Measurements from ENCODE around the gene CSTF1.

Gene CSTF1

DNA sequence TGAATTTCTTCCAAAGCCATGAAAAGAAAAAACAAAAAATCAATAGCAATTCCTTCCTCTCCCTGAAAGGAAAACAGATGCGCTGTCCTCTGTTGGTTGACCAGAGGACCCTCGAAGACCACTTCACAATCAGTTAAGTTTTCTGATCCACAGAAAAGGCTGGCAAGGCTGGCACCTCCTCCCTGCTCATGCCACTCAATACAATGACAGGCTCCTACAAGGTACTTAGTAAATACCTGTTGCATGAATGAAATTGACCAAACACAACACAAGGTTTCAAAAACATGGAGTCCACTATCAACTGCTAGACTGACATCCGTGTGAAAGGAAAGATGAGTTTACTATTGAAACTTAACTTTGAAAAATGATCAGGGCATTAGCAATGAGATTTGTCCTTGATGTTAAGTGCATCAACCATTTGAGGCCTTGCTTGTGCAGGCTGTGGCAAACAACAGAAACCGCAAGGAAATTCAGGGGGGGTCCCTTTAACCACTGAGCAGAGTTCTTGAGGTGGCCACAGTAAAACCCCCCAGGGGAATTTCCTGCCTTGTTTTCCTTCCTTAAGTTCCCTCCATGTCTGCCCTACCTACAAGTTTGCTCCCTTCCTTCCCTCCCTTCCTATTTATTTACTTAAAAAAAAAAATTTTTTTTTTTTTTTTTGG is 48.0 kb downstream of the CSTF1 start:
- no peak overlapping the region for H3K9ac ChIP-seq (ENCODE audit: low read depth, low read length)
- H3K4me3 ChIP-seq (ENCODE audit: low read depth, low read length) = no peak overlapping the region
- H3K27ac ChIP-seq (ENCODE audit: low read depth, low read length) = no peak overlapping the region
- H3K9me3 ChIP-seq (ENCODE audit: control insufficient read depth, insufficient read depth, low read length) = no peaks in the 10 kb centered on the region
- no peaks in the 10 kb centered on the region for H3K27me3 ChIP-seq (ENCODE audit: control insufficient read depth, insufficient read depth, low read length)
- H3K4me1 ChIP-seq (ENCODE audit: control insufficient read depth, insufficient read depth, low read length) = no peaks in the 10 kb centered on the region
- H3K36me3 ChIP-seq (ENCODE audit: control insufficient read depth, insufficient read depth, low read length) = no peaks in the 10 kb centered on the region

DNA sequence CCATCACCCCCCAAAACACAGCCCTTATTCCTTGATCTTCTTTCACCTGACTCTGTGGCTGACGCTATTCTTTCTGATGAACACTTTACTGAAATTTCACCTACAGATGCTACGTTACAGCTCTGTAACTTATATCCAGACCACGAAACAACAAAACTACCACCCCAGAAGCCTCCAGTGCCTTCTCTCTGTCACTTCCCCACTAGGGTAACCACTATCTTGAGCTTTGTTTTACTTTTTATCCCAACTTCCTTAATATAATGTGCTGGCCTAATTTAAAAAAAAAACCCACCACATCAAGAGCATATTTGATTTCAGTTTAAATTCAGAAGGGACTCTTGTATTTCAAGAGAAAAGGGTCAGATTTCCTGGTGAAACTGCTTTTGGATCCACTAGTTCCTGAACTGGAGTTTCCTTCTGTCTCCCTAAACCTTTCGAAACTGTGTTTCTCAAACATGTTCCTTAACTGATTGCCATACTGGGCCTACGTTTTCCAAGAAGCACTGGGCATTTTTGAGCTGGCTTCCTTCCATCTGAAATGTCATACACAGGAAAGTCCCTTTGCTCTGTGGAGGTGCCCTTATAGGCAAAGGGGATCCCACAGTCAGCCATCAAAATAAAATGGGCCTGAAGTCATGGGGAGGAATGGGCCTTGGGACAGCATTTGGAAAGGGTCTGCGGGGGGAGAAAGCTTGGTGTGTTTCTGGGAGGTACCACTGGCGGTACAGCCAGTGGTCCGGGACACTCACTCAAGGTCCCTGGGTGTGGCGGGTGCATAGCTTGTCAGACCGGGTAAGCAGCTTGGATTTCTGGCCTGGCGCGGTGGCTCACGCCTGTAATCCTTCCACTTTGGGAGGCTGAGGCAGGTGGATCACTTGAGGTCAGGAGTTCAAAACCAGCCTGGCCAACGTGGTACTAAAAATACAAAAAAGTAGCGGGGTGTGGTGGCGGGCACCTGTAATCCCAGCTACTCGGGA is 50.2 kb downstream of the CSTF1 start:
- Histone ChIP-seq H3K36me3 (ENCODE audit: control insufficient read depth, insufficient read depth, low read length) (no peaks in the 10 kb centered on the region), H3K27ac (ENCODE audit: low read depth, low read length) (no peak overlapping the region), H3K27me3 (ENCODE audit: control insufficient read depth, insufficient read depth, low read length) (no peaks in the 10 kb centered on the region), H3K9me3 (ENCODE audit: control insufficient read depth, insufficient read depth, low read length) (no peaks in the 10 kb centered on the region), H3K9ac (ENCODE audit: low read depth, low read length) (no peak overlapping the region), H3K4me1 (ENCODE audit: control insufficient read depth, insufficient read depth, low read length) (peaks cover 4% of the 10 kb centered on the region; the same call in 1 of the 2 replicates), H3K4me3 (ENCODE audit: low read depth, low read length) (no peak overlapping the region)

GRCh38 chr20:56443654-56444540 is 51.5 kb downstream of the CSTF1 start:
- Histone ChIP-seq H3K27me3 (ENCODE audit: control insufficient read depth, insufficient read depth, low read length) (no peaks in the 10 kb centered on the region), H3K36me3 (ENCODE audit: control insufficient read depth, insufficient read depth, low read length) (no peaks in the 10 kb centered on the region), H3K9me3 (ENCODE audit: control insufficient read depth, insufficient read depth, low read length) (no peaks in the 10 kb centered on the region), H3K4me1 (ENCODE audit: control insufficient read depth, insufficient read depth, low read length) (peaks cover 4% of the 10 kb centered on the region; the same call in 1 of the 2 replicates), H3K27ac (ENCODE audit: low read depth, low read length) (no peak overlapping the region), H3K9ac (ENCODE audit: low read depth, low read length) (no peak overlapping the region), H3K4me3 (ENCODE audit: low read depth, low read length) (no peak overlapping the region)

- no peaks in the 10 kb centered on the region for H3K9me3 ChIP-seq (ENCODE audit: control insufficient read depth, insufficient read depth, low read length)
- H3K27me3 ChIP-seq (ENCODE audit: control insufficient read depth, insufficient read depth, low read length) = no peaks in the 10 kb centered on the region
- H3K36me3 ChIP-seq (ENCODE audit: control insufficient read depth, insufficient read depth, low read length) = no peaks in the 10 kb centered on the region
- peaks cover 4% of the 10 kb centered on the region; the same call in 1 of the 2 replicates for H3K4me1 ChIP-seq (ENCODE audit: control insufficient read depth, insufficient read depth, low read length)
- no peak overlapping the region for H3K9ac ChIP-seq (ENCODE audit: low read depth, low read length)
- H3K27ac ChIP-seq (ENCODE audit: low read depth, low read length) = no peak overlapping the region
- H3K4me3 ChIP-seq (ENCODE audit: low read depth, low read length) = no peak overlapping the region
Measured at GRCh38 chr20:56445130-56445529, 52.7 kb downstream of the CSTF1 start.

- Histone ChIP-seq H3K27ac (ENCODE audit: low read depth, low read length) (no peak overlapping the region), H3K4me3 (ENCODE audit: low read depth, low read length) (no peak overlapping the region), H3K4me1 (ENCODE audit: control insufficient read depth, insufficient read depth, low read length) (peaks cover 4% of the 10 kb centered on the region; the same call in 1 of the 2 replicates), H3K9ac (ENCODE audit: low read depth, low read length) (no peak overlapping the region), H3K36me3 (ENCODE audit: control insufficient read depth, insufficient read depth, low read length) (no peaks in the 10 kb centered on the region), H3K9me3 (ENCODE audit: control insufficient read depth, insufficient read depth, low read length) (no peaks in the 10 kb centered on the region), H3K27me3 (ENCODE audit: control insufficient read depth, insufficient read depth, low read length) (no peaks in the 10 kb centered on the region)
Measured at GRCh38 chr20:56445540-56445939, 53.1 kb downstream of the CSTF1 start.

- Histone ChIP-seq H3K9me3 (ENCODE audit: control insufficient read depth, insufficient read depth, low read length) (no peaks in the 10 kb centered on the region), H3K9ac (ENCODE audit: low read depth, low read length) (no peak overlapping the region), H3K36me3 (ENCODE audit: control insufficient read depth, insufficient read depth, low read length) (no peaks in the 10 kb centered on the region), H3K4me3 (ENCODE audit: low read depth, low read length) (no peak overlapping the region), H3K4me1 (ENCODE audit: control insufficient read depth, insufficient read depth, low read length) (peaks cover 4% of the 10 kb centered on the region; the same call in 1 of the 2 replicates), H3K27ac (ENCODE audit: low read depth, low read length) (no peak overlapping the region), H3K27me3 (ENCODE audit: control insufficient read depth, insufficient read depth, low read length) (no peaks in the 10 kb centered on the region)
Measured at GRCh38 chr20:56447227-56447626, 54.8 kb downstream of the CSTF1 start.

DNA sequence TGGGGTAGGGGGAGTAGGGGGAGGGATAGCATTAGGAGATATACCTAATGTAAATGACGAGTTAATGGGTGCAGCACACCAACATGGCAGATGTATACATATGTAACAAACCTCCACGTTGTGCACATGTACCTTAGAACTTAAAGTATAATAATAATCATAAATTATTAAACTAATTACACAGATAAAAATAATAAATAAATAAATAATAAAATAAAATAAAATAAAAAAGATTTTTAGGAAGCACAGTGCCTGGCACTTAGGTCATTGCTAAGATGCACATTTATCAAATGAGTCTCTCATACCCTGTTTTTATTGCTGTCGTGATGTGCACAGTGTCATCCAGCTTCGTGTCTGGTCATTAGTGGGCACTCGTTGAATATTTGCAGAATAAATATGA is 57.0 kb downstream of the CSTF1 start:
- no peaks in the 10 kb centered on the region for H3K36me3 ChIP-seq (ENCODE audit: control insufficient read depth, insufficient read depth, low read length)
- no peak overlapping the region for H3K9ac ChIP-seq (ENCODE audit: low read depth, low read length)

GRCh38 chr20:56451056-56451765 is 58.8 kb downstream of the CSTF1 start:
- Histone ChIP-seq H3K27ac (ENCODE audit: low read depth, low read length) (no peak overlapping the region), H3K4me1 (ENCODE audit: control insufficient read depth, insufficient read depth, low read length) (peaks cover 4% of the 10 kb centered on the region; the same call in 1 of the 2 replicates), H3K9ac (ENCODE audit: low read depth, low read length) (no peak overlapping the region), H3K27me3 (ENCODE audit: control insufficient read depth, insufficient read depth, low read length) (no peaks in the 10 kb centered on the region), H3K9me3 (ENCODE audit: control insufficient read depth, insufficient read depth, low read length) (no peaks in the 10 kb centered on the region), H3K36me3 (ENCODE audit: control insufficient read depth, insufficient read depth, low read length) (no peaks in the 10 kb centered on the region), H3K4me3 (ENCODE audit: low read depth, low read length) (no peak overlapping the region)

More for the DNA sequence above, 57.0 kb downstream of the CSTF1 start:
- Histone ChIP-seq H3K4me1 (ENCODE audit: control insufficient read depth, insufficient read depth, low read length) (peaks cover 4% of the 10 kb centered on the region; the same call in 1 of the 2 replicates), H3K27ac (ENCODE audit: low read depth, low read length) (no peak overlapping the region), H3K27me3 (ENCODE audit: control insufficient read depth, insufficient read depth, low read length) (no peaks in the 10 kb centered on the region), H3K9me3 (ENCODE audit: control insufficient read depth, insufficient read depth, low read length) (no peaks in the 10 kb centered on the region), H3K4me3 (ENCODE audit: low read depth, low read length) (no peak overlapping the region)

GRCh38 chr20:56453352-56453751 is 60.9 kb downstream of the CSTF1 start:
- H3K4me3 ChIP-seq (ENCODE audit: low read depth, low read length) = no peak overlapping the region
- H3K9me3 ChIP-seq (ENCODE audit: control insufficient read depth, insufficient read depth, low read length) = no peaks in the 10 kb centered on the region
- no peak overlapping the region for H3K9ac ChIP-seq (ENCODE audit: low read depth, low read length)
- H3K27me3 ChIP-seq (ENCODE audit: control insufficient read depth, insufficient read depth, low read length) = no peaks in the 10 kb centered on the region
- no peak overlapping the region for H3K27ac ChIP-seq (ENCODE audit: low read depth, low read length)
- no peaks in the 10 kb centered on the region for H3K36me3 ChIP-seq (ENCODE audit: control insufficient read depth, insufficient read depth, low read length)
- H3K4me1 ChIP-seq (ENCODE audit: control insufficient read depth, insufficient read depth, low read length) = no peaks in the 10 kb centered on the region

DNA sequence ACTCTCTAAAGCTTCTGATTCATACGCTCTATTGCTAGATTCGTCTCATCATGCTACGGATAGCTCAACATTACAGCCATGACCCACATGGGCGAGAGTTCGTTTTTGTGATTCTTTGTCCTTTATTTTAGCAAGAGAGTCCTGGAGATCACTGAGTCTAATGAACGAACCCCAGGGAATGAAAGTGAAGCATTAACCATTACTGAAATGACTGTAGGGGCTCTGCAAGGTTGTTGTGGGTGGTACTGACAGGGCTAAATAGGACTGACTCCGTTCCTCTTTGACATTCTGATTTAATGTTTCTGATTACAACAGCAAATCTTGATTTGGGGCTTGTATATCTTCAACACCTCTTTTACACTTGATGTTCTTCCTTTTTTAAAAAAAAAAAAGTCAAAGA is 62.3 kb downstream of the CSTF1 start:
- no peaks in the 10 kb centered on the region for H3K9me3 ChIP-seq (ENCODE audit: control insufficient read depth, insufficient read depth, low read length)
- no peaks in the 10 kb centered on the region for H3K27me3 ChIP-seq (ENCODE audit: control insufficient read depth, insufficient read depth, low read length)
- H3K9ac ChIP-seq (ENCODE audit: low read depth, low read length) = no peak overlapping the region
- H3K4me1 ChIP-seq (ENCODE audit: control insufficient read depth, insufficient read depth, low read length) = no peaks in the 10 kb centered on the region
- H3K27ac ChIP-seq (ENCODE audit: low read depth, low read length) = no peak overlapping the region
- H3K36me3 ChIP-seq (ENCODE audit: control insufficient read depth, insufficient read depth, low read length) = no peaks in the 10 kb centered on the region
- no peak overlapping the region for H3K4me3 ChIP-seq (ENCODE audit: low read depth, low read length)
